Measurements from ENCODE around the gene NOTCH3. TPM values are rescaled to one million over a fixed set of nuclear protein-coding genes. Genes with fewer than 3 reads are reported as not detected.

The NOTCH3 gene
- total RNA-seq, 1 experiment from 2014 or later = 164 TPM

DNA sequence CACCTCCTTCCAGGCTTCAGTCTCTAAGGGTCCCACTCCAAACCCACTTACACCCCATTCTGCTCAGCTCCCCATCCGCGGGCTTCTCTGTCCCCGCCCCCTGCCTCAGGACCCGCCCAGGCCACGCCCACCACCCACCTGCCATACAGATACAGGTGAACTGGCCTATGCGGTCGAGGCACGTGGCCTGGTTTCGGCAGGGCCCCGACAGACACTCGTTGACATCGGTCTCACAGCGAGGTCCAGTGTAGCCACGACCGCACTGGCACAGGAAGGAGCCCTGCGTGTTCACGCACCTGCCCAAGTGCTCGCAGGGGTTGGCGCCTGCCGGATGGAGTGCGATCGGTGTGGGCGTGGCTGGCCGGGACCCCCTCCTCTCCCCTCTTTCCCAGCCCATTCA lies 11.9 kb downstream of the NOTCH3 start:
- no peaks in the 10 kb centered on the region for H3K27me3 ChIP-seq (ENCODE audit: insufficient read depth, low read length)
- peaks cover 3% of the 10 kb centered on the region; the same call in 1 of the 2 replicates for H3K79me2 ChIP-seq (ENCODE audit: insufficient read depth, low read length)
- no peak overlapping the region for H3K56ac ChIP-seq (ENCODE audit: insufficient read length, low read depth, low read length)
- H2AK5ac ChIP-seq (ENCODE audit: insufficient read length, low read length) = no peak overlapping the region
- Mint-ChIP-seq H3K27me3 (ENCODE audit: low read depth) (no peaks in the 10 kb centered on the region), H3K27ac (peak overlapping the region in 1 of 3 experiments; percentile 31; a peak in 2 of 7 replicates), H3K4me1 (no peaks in the 10 kb centered on the region), H3K4me3 (no peak overlapping the region), H3K9me3 (no peaks in the 10 kb centered on the region), H3K36me3 (ENCODE audit: insufficient read depth in 1 of 3, low read depth in 3 of 3) (peaks cover 53 to 97% (median 94%) of the 10 kb centered on the region in 3 experiments)
- no peak overlapping the region for H4K8ac ChIP-seq (replicated peaks; ENCODE audit: insufficient read length, low read depth, low read length)
- H3K23ac ChIP-seq (ENCODE audit: insufficient read length, low read depth, low read length) = no peak overlapping the region
- no peaks in the 10 kb centered on the region for H3K9me3 ChIP-seq (ENCODE audit: control insufficient read depth, low read depth, low read length)
- H3K27ac ChIP-seq (ENCODE audit: insufficient read length, low read depth, low read length) = no peak overlapping the region
- H2AFZ ChIP-seq (ENCODE audit: low read length) = no peak overlapping the region
- TF ChIP-seq, protein P1, sequence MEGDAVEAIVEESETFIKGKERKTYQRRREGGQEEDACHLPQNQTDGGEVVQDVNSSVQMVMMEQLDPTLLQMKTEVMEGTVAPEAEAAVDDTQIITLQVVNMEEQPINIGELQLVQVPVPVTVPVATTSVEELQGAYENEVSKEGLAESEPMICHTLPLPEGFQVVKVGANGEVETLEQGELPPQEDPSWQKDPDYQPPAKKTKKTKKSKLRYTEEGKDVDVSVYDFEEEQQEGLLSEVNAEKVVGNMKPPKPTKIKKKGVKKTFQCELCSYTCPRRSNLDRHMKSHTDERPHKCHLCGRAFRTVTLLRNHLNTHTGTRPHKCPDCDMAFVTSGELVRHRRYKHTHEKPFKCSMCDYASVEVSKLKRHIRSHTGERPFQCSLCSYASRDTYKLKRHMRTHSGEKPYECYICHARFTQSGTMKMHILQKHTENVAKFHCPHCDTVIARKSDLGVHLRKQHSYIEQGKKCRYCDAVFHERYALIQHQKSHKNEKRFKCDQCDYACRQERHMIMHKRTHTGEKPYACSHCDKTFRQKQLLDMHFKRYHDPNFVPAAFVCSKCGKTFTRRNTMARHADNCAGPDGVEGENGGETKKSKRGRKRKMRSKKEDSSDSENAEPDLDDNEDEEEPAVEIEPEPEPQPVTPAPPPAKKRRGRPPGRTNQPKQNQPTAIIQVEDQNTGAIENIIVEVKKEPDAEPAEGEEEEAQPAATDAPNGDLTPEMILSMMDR (conservative IDR thresholded peaks at IDR 0.05) = no peak
- no peak overlapping the region for H3K4ac ChIP-seq (ENCODE audit: low read depth, low read length)
- no peak overlapping the region for H3K18ac ChIP-seq (ENCODE audit: insufficient read length, low read depth, low read length)
- no peaks in the 10 kb centered on the region for H3K4me1 ChIP-seq (ENCODE audit: insufficient read depth, low read length)
- no peaks in the 10 kb centered on the region for H3K79me1 ChIP-seq (ENCODE audit: insufficient read depth, low read depth, low read length, poor library complexity, severe bottlenecking)
- H4K5ac ChIP-seq (ENCODE audit: insufficient read length, low read depth, low read length) = no peak overlapping the region
- no peak overlapping the region for H2BK20ac ChIP-seq (ENCODE audit: low read depth, low read length, poor library complexity, severe bottlenecking)
- H3K4me2 ChIP-seq (ENCODE audit: insufficient read depth, insufficient read length, low read length) = no peak overlapping the region
- H2BK120ac ChIP-seq (ENCODE audit: low read depth, low read length, poor library complexity, severe bottlenecking) = no peak overlapping the region
- H3K14ac ChIP-seq (ENCODE audit: insufficient read depth, low read length) = no peak overlapping the region
- no peak for DNase-seq
- H3K9ac ChIP-seq (ENCODE audit: extremely low read depth, insufficient read length, low read length) = no peak overlapping the region
- H4K91ac ChIP-seq (ENCODE audit: insufficient read length, low read depth, low read length) = no peak overlapping the region
- no peaks in the 10 kb centered on the region for H3K23me2 ChIP-seq (ENCODE audit: insufficient read length, low read depth, low read length, poor library complexity, severe bottlenecking)
- WGBS (ENCODE audit: extremely low coverage, insufficient read length, low lambda C conversion rate) = no CpG with 5 or more reads among the region's 24 CpGs
- H2BK15ac ChIP-seq (ENCODE audit: low read depth, low read length) = no peak overlapping the region
- H3T11ph ChIP-seq (ENCODE audit: low read length) = no peak overlapping the region
- H2BK5ac ChIP-seq (ENCODE audit: insufficient read length, low read length) = no peak overlapping the region
- no peaks in the 10 kb centered on the region for H4K20me1 ChIP-seq (ENCODE audit: control insufficient read depth, insufficient read depth, insufficient read length)
- H2BK12ac ChIP-seq (ENCODE audit: insufficient read length, low read depth, low read length) = no peak overlapping the region

All from H9 (cell line).